ENCODE data around the gene CDCA4. TPM values are rescaled to one million over a fixed set of nuclear protein-coding genes. Genes with fewer than 3 reads are reported as not detected.
A peak's percentile ranks its signal among the peaks of the same experiment; 100 is the strongest.
"Not testable (repeated sequence)": the region's sequence is repeated elsewhere in the genome, so short reads cannot be mapped to it uniquely, and the experiment has no call there.

Gene CDCA4
- total and polyA plus RNA-seq, 7 experiments from 2014 or later = 8.0 to 47.8 (median 13.2) TPM

DNA sequence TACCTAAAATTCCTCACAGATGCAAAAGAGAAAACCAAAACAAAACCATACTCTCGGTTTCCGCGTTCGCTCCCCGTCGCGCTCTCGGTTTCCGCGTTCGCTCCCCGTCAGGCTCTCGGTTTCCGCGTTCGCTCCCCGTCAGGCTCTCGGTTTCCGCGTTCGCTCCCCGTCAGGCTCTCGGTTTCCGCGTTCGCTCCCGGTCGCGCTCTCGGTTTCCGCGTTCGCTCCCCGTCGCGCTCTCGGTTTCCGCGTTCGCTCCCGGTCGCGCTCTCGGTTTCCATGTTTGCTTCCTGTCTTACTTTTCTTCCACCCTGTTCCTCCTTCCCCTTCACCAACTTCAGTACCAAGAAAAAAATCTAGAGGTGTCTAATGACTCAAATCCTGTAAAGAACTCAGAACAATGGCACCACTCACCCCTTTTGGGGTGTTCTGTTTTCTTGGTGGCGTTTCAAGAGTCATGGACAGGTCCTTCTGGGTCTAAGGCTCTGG, 12.6 kb upstream of the CDCA4 start:
- H3K36me3 ChIP-seq (ENCODE audit: control insufficient read depth in 2 of 3, insufficient read depth in 3 of 3, low read length in 3 of 3); CTCF ChIA-PET; H3K27me3 Mint-ChIP-seq; ATAC-seq; H3K9me3 ChIP-seq (ENCODE audit: control insufficient read depth in 2 of 3, low read length in 3 of 3); H3K36me3 Mint-ChIP-seq; H3K27me3 ChIP-seq (ENCODE audit: control insufficient read depth in 2 of 2, insufficient read depth in 2 of 2, low read length in 2 of 2); H3K4me1 ChIP-seq (ENCODE audit: control insufficient read depth in 2 of 2, insufficient read depth in 2 of 2, low read length in 2 of 2); H3K9me3 Mint-ChIP-seq: not testable (repeated sequence)
- Mint-ChIP-seq H3K27ac (peak overlapping the region; percentile 65 to 99 (median 94)), H3K4me1 (peaks cover 9 to 31% (median 23%) of the 10 kb centered on the region in 7 donors), H3K4me3 (peak overlapping the region; percentile 76 to 98 (median 94))
- POLR2A ChIA-PET = interaction anchor here (1.2 to 2.8 kb wide), 2 partner anchors 13 to 26 kb away, joined by 3 to 11 read pairs; partner anchors contain the start of gene CDCA4
- H3K4me3 ChIP-seq (ENCODE audit: low read length) = peak overlapping the region; percentile 50
- H3K27ac ChIP-seq (ENCODE audit: low read depth, low read length) = peak overlapping the region; percentile 66
- intact Hi-C loops (cut with micrococcal nuclease) = loop anchor here in 1 of 2 donors (1.0 kb wide), 1 partner anchor 12 kb away; the partner anchor contains the start of gene CDCA4
- peak in 2 of 9 donors; percentile 12 to 29 for DNase-seq

DNA sequence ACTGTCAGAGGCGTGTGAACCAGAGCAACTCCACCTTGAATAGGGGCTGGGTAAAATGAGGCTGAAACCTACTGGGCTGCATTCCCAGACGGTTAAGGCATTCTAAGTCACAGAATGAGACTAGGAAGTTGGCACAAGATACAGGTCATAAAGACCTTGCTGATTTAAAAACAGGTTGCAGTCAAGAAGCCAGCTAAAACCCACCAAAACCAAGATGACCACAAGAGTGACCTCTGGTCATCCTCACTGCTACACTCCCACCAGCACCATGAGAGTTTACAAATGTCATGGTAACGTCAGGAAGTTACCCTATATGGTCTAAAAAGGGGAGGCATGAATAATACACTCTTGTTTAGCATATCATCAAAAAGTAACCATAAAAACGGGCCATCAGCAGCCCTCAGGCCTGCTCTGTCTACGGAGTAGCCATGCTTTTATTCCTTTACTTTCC, 11.6 kb upstream of the CDCA4 start:
- H3K4me3 ChIP-seq (ENCODE audit: low read length) = peak overlapping the region; percentile 50
- POLR2A ChIA-PET = interaction anchor here (0.7 to 1.7 kb wide), 5 partner anchors 11 to 52 kb away, joined by 3 to 5 read pairs (median 3); partner anchors contain the start of gene CDCA4
- H3K27me3 Mint-ChIP-seq; H3K27ac ChIP-seq (ENCODE audit: low read depth, low read length); H3K36me3 Mint-ChIP-seq; intact Hi-C loops (cut with micrococcal nuclease); ATAC-seq; H3K9me3 Mint-ChIP-seq; H3K4me1 ChIP-seq (ENCODE audit: control insufficient read depth in 2 of 2, insufficient read depth in 2 of 2, low read length in 2 of 2); H3K9me3 ChIP-seq (ENCODE audit: control insufficient read depth in 2 of 3, low read length in 3 of 3); H3K27me3 ChIP-seq (ENCODE audit: control insufficient read depth in 2 of 2, insufficient read depth in 2 of 2, low read length in 2 of 2); DNase-seq; H3K36me3 ChIP-seq (ENCODE audit: control insufficient read depth in 2 of 3, insufficient read depth in 3 of 3, low read length in 3 of 3): not testable (repeated sequence)
- CTCF ChIA-PET = interaction anchor here (1.1 to 1.5 kb wide), 2 partner anchors 48 to 58 kb away, joined by 4 read pairs; no protein-coding TSS in a partner anchor
- peaks cover 10 to 31% (median 23%) of the 10 kb centered on the region in 7 donors for H3K4me1 Mint-ChIP-seq
- peak overlapping the region in 5 of 9 donors; percentile 21 to 99 (median 95) for H3K27ac Mint-ChIP-seq
- peak overlapping the region in 9 of 10 donors; percentile 79 to 98 (median 95) for H3K4me3 Mint-ChIP-seq

DNA sequence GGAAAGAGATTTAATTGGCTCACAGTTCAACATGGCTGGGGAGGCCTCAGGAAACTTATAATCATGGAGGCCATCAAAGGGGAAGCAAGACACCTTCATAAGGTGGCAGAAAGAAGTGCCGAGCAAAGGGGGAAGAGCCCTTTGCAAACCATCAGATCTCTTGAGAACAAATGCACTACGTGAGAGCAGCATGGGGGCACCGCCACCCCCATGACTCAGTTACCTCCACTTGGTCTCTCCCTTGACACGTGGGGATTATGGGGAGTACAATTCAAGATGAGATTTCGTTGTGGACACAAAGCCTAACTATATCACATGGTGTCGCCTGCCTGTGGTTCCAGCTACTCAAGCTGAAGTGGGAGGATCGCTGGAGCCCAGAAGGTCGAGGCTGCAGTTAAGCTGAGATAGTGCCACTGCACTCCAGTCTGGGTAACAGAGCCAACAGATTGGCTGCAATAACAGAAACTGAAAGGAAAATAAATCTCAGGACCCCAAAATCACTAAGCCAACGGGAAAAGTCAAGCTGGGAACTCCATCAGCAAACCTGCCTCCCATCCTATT, 10.0 kb upstream of the CDCA4 start:
- H3K27ac Mint-ChIP-seq = no peak overlapping the region
- POLR2A ChIA-PET = interaction anchor here (0.6 to 1.7 kb wide), 2 partner anchors 10 to 12 kb away, joined by 3 to 5 read pairs; partner anchors contain the start of gene CDCA4

GRCh38 chr14:105030194-105030593, 9.3 kb upstream of the CDCA4 start:
- Mint-ChIP-seq H3K36me3 (peaks cover 0 to 10% (median 0%) of the 10 kb centered on the region in 5 donors), H3K4me3 (no peak overlapping the region), H3K27ac (no peak overlapping the region), H3K9me3 (peaks cover 0 to 3% (median 0%) of the 10 kb centered on the region in 11 donors), H3K27me3 (peaks cover 0 to 7% (median 0%) of the 10 kb centered on the region in 5 donors), H3K4me1 (peaks cover 10 to 35% (median 25%) of the 10 kb centered on the region in 7 donors)
- DNase-seq (no peak), ATAC-seq (no peak)
- peaks cover 3 to 6% of the 10 kb centered on the region in 2 donors for H3K4me1 ChIP-seq (ENCODE audit: control insufficient read depth in 2 of 2, insufficient read depth in 2 of 2, low read length in 2 of 2)
- H3K4me3 ChIP-seq (ENCODE audit: low read length) = no peak overlapping the region
- no peaks in the 10 kb centered on the region for H3K9me3 ChIP-seq (ENCODE audit: control insufficient read depth in 2 of 3, low read length in 3 of 3)
- H3K27me3 ChIP-seq (ENCODE audit: control insufficient read depth in 2 of 2, insufficient read depth in 2 of 2, low read length in 2 of 2) = no peaks in the 10 kb centered on the region
- no peak overlapping the region for H3K27ac ChIP-seq (ENCODE audit: low read depth, low read length)
- ChIA-PET CTCF (interaction anchor here (0.7 kb wide), 1 partner anchor 17 kb away, joined by 4 read pairs; no protein-coding TSS in a partner anchor), POLR2A (no interaction called here)
- H3K36me3 ChIP-seq (ENCODE audit: control insufficient read depth in 2 of 3, insufficient read depth in 3 of 3, low read length in 3 of 3) = no peaks in the 10 kb centered on the region
- intact Hi-C loops (cut with micrococcal nuclease) = no loop called here

More for the DNA sequence above, 10.0 kb upstream of the CDCA4 start:
- peaks cover 0 to 2% (median 0%) of the 10 kb centered on the region in 11 donors for H3K9me3 Mint-ChIP-seq
- no peak for DNase-seq
- H3K27me3 ChIP-seq (ENCODE audit: control insufficient read depth in 2 of 2, insufficient read depth in 2 of 2, low read length in 2 of 2) = no peaks in the 10 kb centered on the region
- no peak overlapping the region for H3K27ac ChIP-seq (ENCODE audit: low read depth, low read length)
- peak overlapping the region in 2 of 10 donors; percentile 47 for H3K4me3 Mint-ChIP-seq
- ATAC-seq = no peak
- peaks cover 0 to 6% of the 10 kb centered on the region in 2 donors for H3K4me1 ChIP-seq (ENCODE audit: control insufficient read depth in 2 of 2, insufficient read depth in 2 of 2, low read length in 2 of 2)
- H3K4me3 ChIP-seq (ENCODE audit: low read length) = no peak overlapping the region
- no peaks in the 10 kb centered on the region for H3K9me3 ChIP-seq (ENCODE audit: control insufficient read depth in 2 of 3, low read length in 3 of 3)
- no peaks in the 10 kb centered on the region for H3K36me3 ChIP-seq (ENCODE audit: control insufficient read depth in 2 of 3, insufficient read depth in 3 of 3, low read length in 3 of 3)
- CTCF ChIA-PET = no interaction called here
- intact Hi-C loops (cut with micrococcal nuclease) = no loop called here
- H3K4me1 Mint-ChIP-seq = peaks cover 10 to 35% (median 23%) of the 10 kb centered on the region in 7 donors
- peaks cover 0 to 10% (median 0%) of the 10 kb centered on the region in 5 donors for H3K36me3 Mint-ChIP-seq
- peaks cover 0 to 7% (median 0%) of the 10 kb centered on the region in 5 donors for H3K27me3 Mint-ChIP-seq

GRCh38 chr14:105029402-105029801, 8.5 kb upstream of the CDCA4 start:
- Histone ChIP-seq H3K27me3 (ENCODE audit: control insufficient read depth in 2 of 2, insufficient read depth in 2 of 2, low read length in 2 of 2) (no peaks in the 10 kb centered on the region), H3K9me3 (ENCODE audit: control insufficient read depth in 2 of 3, low read length in 3 of 3) (no peaks in the 10 kb centered on the region), H3K4me3 (ENCODE audit: low read length) (no peak overlapping the region), H3K27ac (ENCODE audit: low read depth, low read length) (no peak overlapping the region), H3K4me1 (ENCODE audit: control insufficient read depth in 2 of 2, insufficient read depth in 2 of 2, low read length in 2 of 2) (peaks cover 6 to 11% of the 10 kb centered on the region in 2 donors), H3K36me3 (ENCODE audit: control insufficient read depth in 2 of 3, insufficient read depth in 3 of 3, low read length in 3 of 3) (no peaks in the 10 kb centered on the region)
- intact Hi-C loops (cut with micrococcal nuclease) = no loop called here
- DNase-seq (no peak), ATAC-seq (no peak)
- Mint-ChIP-seq H3K9me3 (peaks cover 0 to 3% (median 0%) of the 10 kb centered on the region in 11 donors), H3K27me3 (peaks cover 0 to 7% (median 0%) of the 10 kb centered on the region in 5 donors), H3K4me1 (peaks cover 10 to 35% (median 25%) of the 10 kb centered on the region in 7 donors), H3K36me3 (peaks cover 0 to 9% (median 0%) of the 10 kb centered on the region in 5 donors), H3K4me3 (no peak overlapping the region), H3K27ac (no peak overlapping the region)
- ChIA-PET CTCF (interaction anchor here (1.1 kb wide), 1 partner anchor 16 kb away, joined by 4 read pairs; no protein-coding TSS in a partner anchor), POLR2A (no interaction called here)

- CTCF ChIA-PET = interaction anchor here (1.1 kb wide), 1 partner anchor 17 kb away, joined by 4 read pairs; no protein-coding TSS in a partner anchor
- H3K27ac ChIP-seq (ENCODE audit: low read depth, low read length) = no peak overlapping the region
- Mint-ChIP-seq H3K4me3 (peak overlapping the region in 1 of 10 donors; percentile 12), H3K4me1 (peaks cover 2 to 32% (median 17%) of the 10 kb centered on the region in 7 donors), H3K9me3 (peaks cover 0 to 3% (median 0%) of the 10 kb centered on the region in 11 donors), H3K36me3 (peaks cover 0 to 8% (median 0%) of the 10 kb centered on the region in 5 donors), H3K27me3 (no peaks in the 10 kb centered on the region), H3K27ac (peak overlapping the region in 1 of 9 donors; percentile 75)
- no peak for DNase-seq
- H3K9me3 ChIP-seq (ENCODE audit: control insufficient read depth in 2 of 3, low read length in 3 of 3) = no peaks in the 10 kb centered on the region
- no peak for ATAC-seq
- H3K4me3 ChIP-seq (ENCODE audit: low read length) = no peak overlapping the region
- intact Hi-C loops (cut with micrococcal nuclease) = no loop called here
- H3K36me3 ChIP-seq (ENCODE audit: control insufficient read depth in 2 of 3, insufficient read depth in 3 of 3, low read length in 3 of 3) = no peaks in the 10 kb centered on the region
- POLR2A ChIA-PET = no interaction called here
- H3K27me3 ChIP-seq (ENCODE audit: control insufficient read depth in 2 of 2, insufficient read depth in 2 of 2, low read length in 2 of 2) = no peaks in the 10 kb centered on the region
- peaks cover 6 to 16% of the 10 kb centered on the region in 2 donors for H3K4me1 ChIP-seq (ENCODE audit: control insufficient read depth in 2 of 2, insufficient read depth in 2 of 2, low read length in 2 of 2)
Observed at GRCh38 chr14:105028251-105028927, 7.5 kb upstream of the CDCA4 start.
